NCI-H524 (cell line): ENCODE measurements around the gene MEIS2.

ENCODE experiments used
- DNase-seq, 2 experiments: peaks; one replicate each; lab custom pipeline; 2025; lab: John Stamatoyannopoulos, UW

MEIS2 gene

DNA sequence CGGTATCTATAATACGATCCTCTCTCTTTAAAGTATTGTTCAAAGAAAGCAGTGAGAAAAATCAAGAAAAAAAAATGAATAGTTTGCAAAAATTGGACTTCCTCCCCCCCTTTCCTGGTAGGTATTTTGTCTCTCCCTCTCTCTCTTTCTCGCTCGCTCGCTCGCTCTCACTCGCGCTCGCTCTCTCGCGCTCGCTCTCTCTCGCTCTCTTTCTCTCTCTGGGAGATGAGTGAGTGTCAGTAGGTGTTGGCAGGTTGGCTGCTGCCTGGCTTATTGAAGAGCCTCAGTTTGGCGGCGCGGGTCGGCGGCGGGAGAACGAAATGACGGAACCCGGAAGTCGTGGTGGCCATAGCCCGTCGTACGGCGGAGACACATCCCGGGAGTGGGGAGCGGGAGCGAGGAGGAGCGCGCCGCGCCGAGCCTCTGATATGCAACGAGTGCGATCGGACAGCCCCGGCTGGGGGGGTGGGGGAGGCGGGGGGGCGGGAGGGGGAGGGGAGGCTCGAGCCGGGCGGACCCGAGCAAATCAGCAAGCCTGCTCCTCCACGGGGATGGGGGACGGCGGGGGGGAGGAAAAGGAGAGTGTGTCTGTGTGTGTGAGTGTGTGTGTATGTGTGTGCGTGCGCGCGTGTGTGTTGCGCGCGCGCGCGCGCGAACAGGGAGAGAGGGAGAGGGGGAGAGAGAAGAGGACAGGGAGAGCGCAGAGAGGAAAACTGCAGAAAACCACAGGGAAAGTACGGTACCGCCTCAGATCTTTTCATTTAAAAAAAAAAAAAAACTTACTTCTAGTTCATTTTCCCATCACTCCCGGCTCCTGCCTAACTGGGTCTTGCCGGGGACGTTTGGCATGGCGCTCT, at the start of gene MEIS2:
TSS of gene MEIS2 (minus strand) at position 441 of the 857 bp plus-strand sequence. CDS start 1,083 bp downstream, outside the sequence.
- peak; percentile 93 to 97 for DNase-seq

DNA sequence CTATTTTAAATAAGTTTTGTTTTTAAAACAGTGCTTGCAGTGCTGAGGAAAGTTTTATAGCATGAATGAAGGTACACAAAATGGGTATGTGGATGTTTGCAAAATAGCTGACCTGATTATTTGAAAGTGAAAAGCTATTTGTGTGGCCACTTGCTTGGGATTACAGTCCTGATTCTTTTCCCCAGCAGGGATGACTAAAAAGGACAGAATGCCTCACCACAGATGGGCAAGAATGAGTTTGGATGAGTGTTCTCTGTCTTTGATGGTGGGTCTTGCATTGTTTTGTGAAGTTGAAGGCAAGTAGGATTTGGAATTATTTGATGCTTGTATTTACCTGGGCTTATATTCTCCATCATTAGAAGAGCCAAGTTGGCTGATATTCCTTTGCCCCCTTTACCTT, 48.8 kb upstream of the MEIS2 start:
- DNase-seq: no peak

DNA sequence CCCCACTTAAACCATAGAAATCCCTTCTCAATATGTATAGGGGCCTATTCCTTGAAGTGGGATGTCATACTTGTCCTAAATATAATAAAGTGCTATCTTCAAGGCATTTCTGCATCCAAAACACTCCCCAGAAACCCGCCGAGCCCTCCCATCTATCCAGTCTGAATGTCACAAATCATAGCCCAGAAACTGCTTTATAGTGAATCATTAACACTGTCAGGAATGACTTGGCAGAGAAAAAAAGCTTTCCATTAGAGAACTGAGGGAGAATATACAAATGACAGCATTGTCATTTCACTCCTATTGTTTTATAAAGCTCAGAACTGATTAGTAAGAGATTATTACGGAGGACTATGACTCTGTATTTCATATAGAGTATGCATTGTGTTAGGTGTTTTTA, 48.4 kb upstream of the MEIS2 start:
- DNase-seq: no peak

DNA sequence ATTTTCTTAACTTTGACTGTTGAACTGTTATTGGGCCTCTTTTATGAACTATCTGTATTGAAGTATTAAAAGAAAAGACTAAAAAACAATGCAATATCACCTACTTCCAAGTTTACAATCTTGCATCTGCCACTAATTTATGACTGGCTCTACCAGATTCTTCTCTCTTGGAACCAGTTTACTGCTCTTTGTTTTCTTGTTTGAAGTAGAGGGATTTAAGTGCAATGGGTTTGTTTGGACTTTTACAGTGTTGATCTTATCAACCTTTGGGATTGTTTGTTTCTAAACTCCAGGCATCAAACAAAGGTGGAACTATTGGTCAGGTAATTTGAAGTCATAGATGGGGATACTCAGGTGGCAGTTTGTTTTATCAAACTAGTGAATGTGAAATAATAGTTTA, 43.0 kb upstream of the MEIS2 start:
- DNase-seq: no peak

DNA sequence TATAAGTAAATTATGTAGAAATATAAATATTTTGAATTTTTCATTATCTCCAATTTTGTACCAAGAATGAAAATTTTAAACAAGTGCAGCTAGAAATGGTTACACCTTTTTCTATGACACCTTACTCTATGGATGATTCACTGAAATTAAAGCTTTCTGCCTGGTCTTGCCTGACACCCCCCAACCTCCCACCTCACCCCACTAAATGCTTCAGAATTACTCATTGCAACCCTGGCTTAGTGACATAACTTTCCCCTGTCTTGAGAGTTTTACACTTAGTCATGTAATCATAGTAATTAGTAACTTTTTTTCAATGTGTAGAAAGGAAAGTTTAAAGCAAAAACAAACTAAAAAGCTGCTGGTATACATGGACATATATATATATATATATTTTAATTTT, 42.0 kb upstream of the MEIS2 start:
- no peak for DNase-seq

GRCh38 chr15:37140531-37141058, 40.2 kb upstream of the MEIS2 start:
- no peak for DNase-seq

DNA sequence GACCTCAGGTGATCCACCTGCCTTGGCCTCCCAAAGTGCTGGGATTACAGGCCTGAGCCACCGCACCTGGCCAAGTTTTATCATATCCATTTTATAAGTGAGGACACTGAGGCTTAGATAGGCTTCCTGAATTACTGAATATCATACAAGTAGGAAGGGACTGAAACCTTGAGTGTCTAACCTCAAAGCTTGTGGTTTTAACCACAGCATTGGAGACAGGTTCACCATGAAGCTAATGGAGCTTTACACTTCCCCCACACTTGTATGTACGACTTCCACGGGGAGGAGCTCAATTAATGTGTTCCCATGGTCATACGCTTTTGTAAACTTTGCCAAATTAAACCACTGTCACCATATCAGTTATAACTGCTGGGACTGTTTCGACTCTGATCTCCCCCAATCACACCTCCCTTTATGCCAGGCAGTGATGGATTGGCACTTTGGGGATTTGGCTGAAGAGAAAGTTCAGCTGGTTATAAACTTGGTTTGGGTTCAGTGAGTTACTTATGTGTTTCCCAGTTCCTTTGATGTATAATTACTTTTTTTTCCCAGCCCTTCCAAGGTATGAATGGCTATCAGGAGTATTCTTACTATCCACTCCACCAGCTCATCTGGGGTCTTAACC, 38.4 kb upstream of the MEIS2 start:
- DNase-seq: no peak

DNA sequence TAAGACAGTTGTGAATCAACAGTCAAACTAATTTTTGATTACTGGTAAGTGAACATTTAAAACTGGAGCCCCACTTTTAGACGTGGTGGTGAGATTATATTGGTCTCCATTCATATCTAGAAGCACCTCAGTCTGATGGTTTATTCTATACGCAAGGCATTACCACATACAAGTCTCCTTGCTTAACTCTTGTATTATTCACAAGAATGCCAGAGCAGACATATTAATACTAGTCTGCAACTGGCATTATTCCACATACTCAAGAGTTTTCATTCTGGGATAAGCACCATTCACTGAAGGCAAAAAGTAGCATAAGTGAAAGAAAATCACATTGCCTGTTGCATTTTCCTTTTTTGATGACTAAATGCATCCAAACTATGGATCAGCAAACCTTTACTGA, 36.9 kb upstream of the MEIS2 start:
- DNase-seq: no peak

GRCh38 chr15:37136666-37137065, 36.3 kb upstream of the MEIS2 start:
- DNase-seq: no peak

GRCh38 chr15:37135225-37135624, 34.9 kb upstream of the MEIS2 start:
- peak; percentile 75 to 89 for DNase-seq

DNA sequence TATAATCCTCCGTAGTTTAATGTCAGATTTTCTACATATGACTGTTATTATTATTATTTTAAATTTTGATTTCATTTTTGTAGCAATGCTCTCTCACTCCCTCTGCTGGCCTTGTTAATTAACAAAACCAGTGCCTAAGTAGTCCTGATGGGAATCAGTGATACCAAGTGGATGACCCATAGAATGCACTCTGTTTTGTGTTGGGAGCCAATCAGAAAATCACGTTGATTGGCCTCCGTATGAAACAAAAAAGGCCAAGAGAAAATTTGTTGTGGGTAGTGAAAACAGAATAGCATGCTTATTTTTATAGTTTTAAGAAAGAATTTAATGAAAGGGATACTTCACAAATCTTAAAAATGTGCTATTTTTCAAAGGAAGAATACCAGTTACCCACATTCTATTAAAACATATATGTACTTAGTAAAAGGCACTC, 34.4 kb upstream of the MEIS2 start:
- DNase-seq: peak; percentile 41 to 51

GRCh38 chr15:37134244-37134643, 33.9 kb upstream of the MEIS2 start:
- no peak for DNase-seq

GRCh38 chr15:37133602-37134001, 33.3 kb upstream of the MEIS2 start:
- peak in 1 of 2 experiments; percentile 21 for DNase-seq

GRCh38 chr15:37132826-37133417, 32.6 kb upstream of the MEIS2 start:
- no peak for DNase-seq

GRCh38 chr15:37131621-37132020, 31.3 kb upstream of the MEIS2 start:
- DNase-seq: no peak

GRCh38 chr15:37130356-37130755, 30.0 kb upstream of the MEIS2 start:
- no peak for DNase-seq

DNA sequence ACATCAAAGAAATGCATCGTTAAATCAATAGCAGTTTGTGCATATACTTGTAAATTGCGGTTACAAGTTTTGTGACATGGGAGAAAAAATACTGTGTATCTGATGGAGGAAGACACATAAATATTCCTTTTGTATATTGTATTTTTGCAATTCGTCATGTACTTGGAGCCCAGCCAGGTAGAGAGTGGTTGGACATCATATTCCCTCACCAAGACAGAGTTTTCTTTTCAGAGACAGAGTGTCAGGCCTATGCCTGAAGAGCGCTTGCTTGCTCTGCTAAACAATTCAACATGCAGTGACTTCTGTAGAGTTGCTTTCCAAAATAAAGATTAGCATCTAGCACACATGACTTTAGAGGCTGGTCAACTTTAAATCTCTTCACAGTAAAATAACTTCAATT, 24.8 kb upstream of the MEIS2 start:
- no peak for DNase-seq

DNA sequence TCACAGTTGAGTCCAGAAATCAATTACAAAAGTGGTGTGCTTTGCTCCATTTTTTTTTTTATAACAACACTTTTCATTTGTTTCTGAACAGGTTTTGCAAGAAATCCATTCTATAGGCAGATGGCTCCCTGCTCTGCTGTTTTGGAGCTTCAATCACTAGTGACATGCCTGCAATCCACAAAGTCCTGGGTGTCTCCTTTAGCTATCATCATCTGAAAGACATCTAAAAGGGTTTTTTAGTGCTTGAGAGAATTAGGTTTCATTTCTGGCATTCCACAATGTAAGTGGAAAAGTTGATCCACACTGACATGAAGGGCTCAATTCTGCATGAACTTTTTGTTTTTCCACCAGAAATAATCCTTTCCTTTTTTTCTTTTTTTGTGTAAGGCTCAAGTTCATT, 24.0 kb upstream of the MEIS2 start:
- no peak for DNase-seq

DNA sequence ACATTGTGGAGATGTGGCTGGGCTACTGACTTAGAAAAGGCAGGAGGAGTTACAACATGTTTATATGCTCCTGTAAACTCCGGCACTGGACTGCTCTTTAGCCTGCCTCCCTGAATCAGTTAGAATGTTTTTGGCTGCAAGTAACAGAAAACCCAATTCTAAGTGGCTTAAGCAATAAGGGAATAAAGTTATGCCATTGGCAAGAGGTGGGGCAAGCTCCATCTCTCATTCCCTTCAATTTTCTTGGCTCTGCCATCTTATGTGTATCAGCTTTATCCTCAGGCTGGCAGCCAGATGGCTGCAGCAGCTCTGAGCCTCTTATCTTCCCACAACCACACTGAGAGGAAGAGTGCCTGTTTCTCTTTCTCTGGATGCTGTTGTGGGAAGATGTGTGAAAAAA, 22.4 kb upstream of the MEIS2 start:
- DNase-seq: peak; percentile 80 to 84

- DNase-seq: no peak
Measured at GRCh38 chr15:37121492-37121891, 21.1 kb upstream of the MEIS2 start.

DNA sequence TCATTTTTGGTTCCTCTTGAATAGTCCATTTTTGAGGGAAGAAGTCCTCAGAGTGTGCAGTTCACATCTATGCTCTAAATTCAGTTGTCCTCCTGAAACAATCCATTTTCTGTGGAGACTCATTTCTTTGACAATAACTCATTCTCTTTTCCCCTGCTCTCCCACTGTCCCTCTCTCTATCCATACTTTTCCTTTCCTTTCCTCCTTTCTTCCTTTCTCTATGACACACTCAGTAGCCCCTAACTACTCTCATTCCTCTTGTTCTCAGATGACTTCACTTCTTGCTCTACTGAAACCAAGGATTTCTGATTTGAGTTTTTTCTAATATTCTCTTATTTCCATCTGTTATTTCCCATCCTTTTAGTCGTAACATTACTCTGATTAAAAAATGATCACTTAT, 16.7 kb upstream of the MEIS2 start:
- no peak for DNase-seq

DNA sequence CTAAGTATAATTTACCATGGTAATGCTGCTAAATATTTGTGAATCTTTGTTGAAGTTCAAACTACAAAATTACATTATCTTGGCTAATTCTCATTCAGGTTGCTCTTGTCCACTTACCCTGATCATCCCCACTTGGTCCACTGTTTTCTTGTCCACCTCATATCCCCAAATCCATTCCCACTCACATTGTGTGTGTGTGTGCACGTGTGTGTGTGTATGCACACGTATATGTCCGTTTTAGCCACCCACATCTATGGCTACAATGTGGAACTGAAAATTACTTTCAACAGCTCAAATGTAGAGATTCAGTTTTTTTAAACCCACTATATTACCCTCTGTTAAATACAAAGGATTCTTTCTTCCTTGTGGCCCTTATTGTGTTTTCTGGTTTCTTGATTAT, 15.2 kb upstream of the MEIS2 start:
- DNase-seq: no peak
